GM12891 (cell line): Measurements from ENCODE around the gene NF1.
"Not testable (repeated sequence)": the region's sequence is repeated elsewhere in the genome, so short reads cannot be mapped to it uniquely, and the experiment has no call there.

Source experiments
- DNase-seq: peaks from one replicate; pipeline ENCODE4 v3.0.0; 2011; ENCODE audit warnings: low spot score; ENCODE audit not compliant: insufficient read length
- FAIRE-seq: peaks from 2 replicates; lab custom pipeline; 2011; peaks lifted over from hg19 to GRCh38; lab: Jason Lieb, UNC
- PAX5 ChIP-seq: IDR thresholded peaks from 2 replicates; pipeline ENCODE4 v1.6.1; 2011; ENCODE audit warnings: low read length, moderate library complexity, mild to moderate bottlenecking; ENCODE audit not compliant: insufficient read depth, severe bottlenecking
- POLR2A ChIP-seq: IDR thresholded peaks from 2 replicates; pipeline ENCODE4 v1.6.1; 2011; ENCODE audit warnings: low read depth, low read length, control low read depth
- POLR2AphosphoS5 ChIP-seq: IDR thresholded peaks from 2 replicates; pipeline ENCODE4 v1.6.1; 2011; ENCODE audit warnings: low read depth, low read length, control low read depth
- POU2F2 ChIP-seq: IDR thresholded peaks from 2 replicates; pipeline ENCODE4 v1.6.1; 2011; ENCODE audit warnings: low read depth, mild to moderate bottlenecking, control low read depth, low read length, moderate library complexity
- SPI1 ChIP-seq: IDR thresholded peaks from 2 replicates; pipeline ENCODE4 v1.6.1; 2011; ENCODE audit warnings: low read depth, low read length, control low read depth
- TAF1 ChIP-seq: IDR thresholded peaks from 2 replicates; pipeline ENCODE4 v1.6.1; 2011; ENCODE audit warnings: low read depth, low read length, control low read depth

NF1 gene

GRCh38 chr17:31260151-31260550 lies 165.4 kb downstream of the NF1 start:
- TF ChIP-seq TAF1 (no peak), POU2F2 (no peak), POLR2A (no peak), POLR2AphosphoS5 (no peak), PAX5 (no peak), SPI1 (no peak)
- FAIRE-seq (no peak), DNase-seq (no peak)

DNA sequence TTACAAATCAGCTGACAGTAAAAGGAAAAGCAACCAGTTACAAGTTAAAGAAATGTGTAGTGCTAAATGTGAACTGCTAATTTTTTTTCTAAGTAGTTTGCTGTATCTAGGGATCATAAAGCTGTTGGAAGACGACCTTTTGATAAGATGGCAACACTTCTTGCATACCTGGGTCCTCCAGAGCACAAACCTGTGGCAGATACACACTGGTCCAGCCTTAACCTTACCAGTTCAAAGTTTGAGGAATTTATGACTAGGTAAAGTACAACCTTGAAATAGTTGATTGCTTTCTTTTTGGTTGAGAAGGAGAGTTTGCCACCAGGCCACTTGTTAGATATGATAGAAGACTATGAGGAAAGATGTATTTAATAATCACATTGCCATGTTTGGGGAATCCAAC lies 166.8 kb downstream of the NF1 start:
- FAIRE-seq (no peak), DNase-seq (no peak)

DNA sequence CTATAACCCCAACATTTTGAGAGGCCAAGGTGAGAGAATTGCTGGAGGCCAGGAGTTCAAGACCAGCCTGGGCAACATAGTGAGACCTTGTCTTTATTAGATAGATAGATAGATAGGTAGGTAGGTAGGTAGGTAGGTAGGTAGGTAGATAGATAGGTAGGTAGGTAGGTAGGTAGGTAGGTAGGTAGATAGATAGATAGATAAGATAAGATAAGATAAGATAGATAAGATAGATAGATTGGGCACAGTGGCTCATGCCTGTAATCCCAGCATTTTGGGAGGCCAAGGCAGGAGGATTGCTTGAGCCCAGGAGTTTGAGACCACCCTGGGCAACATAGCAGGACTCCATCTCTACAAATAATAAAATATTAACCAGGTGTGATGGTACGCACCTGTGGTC lies 168.1 kb downstream of the NF1 start:
- DNase-seq, FAIRE-seq: not testable (repeated sequence)

More for the DNA sequence above, 166.8 kb downstream of the NF1 start:
- TF ChIP-seq PAX5: no peak
- no peak for TF ChIP-seq SPI1
- no peak for TF ChIP-seq TAF1
- TF ChIP-seq POLR2A: no peak
- TF ChIP-seq POU2F2: no peak
- no peak for TF ChIP-seq POLR2AphosphoS5

GRCh38 chr17:31266042-31266441 lies 171.3 kb downstream of the NF1 start:
- FAIRE-seq (peak; percentile 52), DNase-seq (no peak)
- TF ChIP-seq POLR2A: no peak

- no peak for DNase-seq
- FAIRE-seq: peak; percentile 20
- TF ChIP-seq TAF1 (no peak), PAX5 (no peak), POLR2A (no peak), POLR2AphosphoS5 (no peak), SPI1 (no peak), POU2F2 (no peak)
Observed at GRCh38 chr17:31269036-31269577, 174.3 kb downstream of the NF1 start.

DNA sequence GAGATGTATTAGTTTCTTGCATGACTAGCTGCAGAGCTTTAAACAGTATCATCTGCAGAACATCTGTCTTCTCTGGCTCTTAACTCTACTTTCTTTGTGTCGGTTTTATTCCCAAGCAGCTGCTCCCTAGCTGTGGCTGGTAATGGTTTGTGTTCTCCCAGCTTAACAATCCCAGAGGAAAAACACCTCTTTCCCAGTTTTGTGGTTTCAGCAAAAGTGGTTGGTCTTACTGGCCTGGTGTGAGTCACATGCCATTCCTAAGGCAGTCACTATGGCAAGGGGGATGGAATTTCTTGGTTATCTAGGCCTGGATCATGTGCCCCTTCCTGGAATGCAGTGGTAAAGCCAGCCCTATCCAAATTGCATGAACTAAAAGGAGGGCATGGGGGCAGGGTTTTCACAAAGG lies 174.8 kb downstream of the NF1 start:
- TF ChIP-seq POLR2AphosphoS5 (no peak), POU2F2 (no peak), POLR2A (no peak)
- no peak for DNase-seq
- no peak for FAIRE-seq

DNA sequence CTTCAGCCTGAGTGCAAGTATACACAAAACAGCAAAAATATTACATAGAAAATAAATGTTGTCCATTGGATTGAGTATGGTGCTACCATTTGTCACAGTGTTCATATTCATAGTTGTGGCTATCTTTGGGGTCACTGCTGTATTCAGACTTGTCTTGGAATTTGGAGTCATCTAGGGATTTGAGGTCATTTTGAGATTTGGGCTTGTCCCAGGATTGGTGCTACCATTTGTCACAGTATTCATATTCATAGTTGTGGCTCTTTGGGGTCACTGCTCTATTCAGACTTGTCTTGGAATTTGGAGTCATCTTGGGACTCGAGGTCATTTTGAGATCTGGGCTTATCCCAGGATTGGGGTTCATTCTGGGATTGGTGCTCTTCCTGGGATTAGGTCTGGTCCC lies 177.5 kb downstream of the NF1 start:
- DNase-seq (no peak), FAIRE-seq (no peak)
- no peak for TF ChIP-seq PAX5
- TF ChIP-seq POLR2A: no peak
- no peak for TF ChIP-seq POLR2AphosphoS5
- no peak for TF ChIP-seq SPI1
- no peak for TF ChIP-seq POU2F2

GRCh38 chr17:31272803-31273202 lies 178.0 kb downstream of the NF1 start:
- no peak for FAIRE-seq
- TF ChIP-seq POLR2AphosphoS5 (no peak), POLR2A (no peak), SPI1 (no peak), PAX5 (no peak), POU2F2 (no peak), TAF1 (no peak)
- no peak for DNase-seq

GRCh38 chr17:31273516-31273915 lies 178.7 kb downstream of the NF1 start:
- no peak for TF ChIP-seq SPI1
- no peak for TF ChIP-seq POU2F2
- TF ChIP-seq PAX5: no peak
- TF ChIP-seq POLR2AphosphoS5: no peak
- TF ChIP-seq TAF1: no peak
- no peak for TF ChIP-seq POLR2A
- FAIRE-seq: no peak
- no peak for DNase-seq

DNA sequence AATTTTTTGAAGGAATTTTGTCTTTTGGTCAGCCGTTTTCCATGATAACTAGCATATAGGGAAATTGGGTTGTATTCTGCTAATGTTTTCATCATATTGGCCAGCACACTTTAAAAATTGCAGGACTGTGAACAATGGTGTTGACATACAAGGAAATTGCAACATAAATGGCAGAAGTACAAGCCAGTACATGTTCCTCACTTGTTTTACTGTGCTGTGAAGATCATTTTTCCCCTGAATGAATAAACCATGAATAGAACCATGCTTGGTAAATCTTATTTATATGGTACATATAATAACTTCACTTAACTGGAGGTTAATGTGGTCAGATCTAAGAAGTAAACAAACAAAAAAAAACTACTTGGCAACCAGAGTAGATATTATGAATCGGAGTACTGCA lies 179.5 kb downstream of the NF1 start:
- FAIRE-seq: peak; percentile 31
- TF ChIP-seq POLR2A: no peak
- TF ChIP-seq TAF1: no peak
- no peak for TF ChIP-seq POU2F2
- TF ChIP-seq PAX5: no peak
- TF ChIP-seq SPI1: no peak
- TF ChIP-seq POLR2AphosphoS5: no peak
- no peak for DNase-seq

DNA sequence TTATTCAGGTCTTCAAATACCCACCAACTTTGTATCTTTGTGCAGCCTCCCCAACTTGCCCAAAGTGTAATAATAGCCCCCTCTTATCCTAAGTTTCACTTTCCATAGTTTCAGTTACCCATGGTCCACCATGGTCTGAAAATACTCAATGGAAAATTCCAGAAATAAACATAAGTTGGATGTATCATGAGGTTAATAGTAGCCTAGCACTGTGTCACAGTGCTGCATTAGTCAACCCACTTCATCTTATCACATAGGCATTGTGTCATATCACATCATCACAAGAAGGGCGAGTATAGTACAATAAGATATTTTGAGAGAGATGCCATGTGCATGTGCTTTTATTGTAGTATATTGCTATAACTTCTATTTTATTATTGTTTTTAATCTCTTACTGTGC lies 180.3 kb downstream of the NF1 start:
- FAIRE-seq (peak; percentile 66), DNase-seq (no peak)
- TF ChIP-seq POU2F2 (no peak), POLR2AphosphoS5 (no peak), POLR2A (no peak), TAF1 (no peak), SPI1 (no peak), PAX5 (no peak)
